NCI-H1417 treated with DMSO at 0.1 percent for 48 hours (cell line): Measurements from ENCODE around the gene RNFT2.
A peak's percentile ranks its signal among the peaks of the same experiment; 100 is the strongest.
"Not testable (repeated sequence)": the region's sequence is repeated elsewhere in the genome, so short reads cannot be mapped to it uniquely, and the experiment has no call there.

ENCODE experiments used
- DNase-seq: peaks from one replicate; lab custom pipeline; 2025; lab: John Stamatoyannopoulos, UW

RNFT2 gene

GRCh38 chr12:116710370-116711150, 27.6 kb upstream of the RNFT2 start:
- no peak for DNase-seq

- DNase-seq: no peak
Observed at GRCh38 chr12:116712458-116713303, 25.4 kb upstream of the RNFT2 start.

GRCh38 chr12:116713527-116713926, 24.6 kb upstream of the RNFT2 start:
- no peak for DNase-seq

GRCh38 chr12:116714175-116714574, 23.9 kb upstream of the RNFT2 start:
- no peak for DNase-seq

- no peak for DNase-seq
Observed at GRCh38 chr12:116717466-116718437, 20.4 kb upstream of the RNFT2 start.

- DNase-seq: peak; percentile 88
Observed at GRCh38 chr12:116718655-116719454, 19.3 kb upstream of the RNFT2 start.

- DNase-seq: no peak
Observed at GRCh38 chr12:116719731-116720528, 18.2 kb upstream of the RNFT2 start.

- DNase-seq: no peak
Observed at GRCh38 chr12:116722245-116722644, 15.9 kb upstream of the RNFT2 start.

- no peak for DNase-seq
Observed at GRCh38 chr12:116726694-116727093, 11.4 kb upstream of the RNFT2 start.

GRCh38 chr12:116727261-116727660, 10.9 kb upstream of the RNFT2 start:
- no peak for DNase-seq

- no peak for DNase-seq
Observed at GRCh38 chr12:116727891-116728290, 10.2 kb upstream of the RNFT2 start.

- DNase-seq: no peak
Observed at GRCh38 chr12:116731801-116732200, 6.3 kb upstream of the RNFT2 start.

GRCh38 chr12:116734156-116734768, 3.9 kb upstream of the RNFT2 start:
- DNase-seq: no peak

- DNase-seq: no peak
Observed at GRCh38 chr12:116735084-116735483, 3.0 kb upstream of the RNFT2 start.

GRCh38 chr12:116735951-116736599, 2.0 kb upstream of the RNFT2 start:
- DNase-seq: no peak

- DNase-seq: no peak
Observed at GRCh38 chr12:116736962-116737773, 947 bp upstream of the RNFT2 start.

GRCh38 chr12:116739381-116739887, 1.3 kb downstream of the RNFT2 start:
- no peak for DNase-seq

GRCh38 chr12:116742787-116743186, 4.7 kb downstream of the RNFT2 start:
- not testable (repeated sequence) for DNase-seq
